Measurements from ENCODE around the gene ATP1B4.

The ATP1B4 gene

GRCh38 chrX:120361764-120362305 lies at the start of gene ATP1B4:
TSS of gene ATP1B4 (plus strand) at chrX:120362089. CDS start at chrX:120362169, 80 bp downstream.
- Histone ChIP-seq H3K4me1 (ENCODE audit: control insufficient read depth, insufficient read depth, low read length) (no peaks in the 10 kb centered on the region), H3K9me3 (ENCODE audit: control insufficient read depth in 2 of 2, low read length in 2 of 2) (no peaks in the 10 kb centered on the region), H3K4me3 (ENCODE audit: low read length in 2 of 2) (no peak within 1 kb of the TSS), H3K27me3 (ENCODE audit: control insufficient read depth in 1 of 2, insufficient read depth in 2 of 2, low read length in 2 of 2) (peaks cover 0 to 19% of the 10 kb centered on the region in 2 donors), H3K9ac (ENCODE audit: low read length in 2 of 2) (no peak within 1 kb of the TSS), H3K36me3 (ENCODE audit: control insufficient read depth in 2 of 2, insufficient read depth in 2 of 2, low read length in 2 of 2) (no peaks in the 10 kb centered on the region), H3K27ac (ENCODE audit: low read length) (no peak within 1 kb of the TSS)

- Histone ChIP-seq H3K27me3 (ENCODE audit: control insufficient read depth in 1 of 2, insufficient read depth in 2 of 2, low read length in 2 of 2) (peaks cover 14 to 46% of the 10 kb centered on the region in 2 donors), H3K27ac (ENCODE audit: low read length) (no peak overlapping the region), H3K36me3 (ENCODE audit: control insufficient read depth in 2 of 2, insufficient read depth in 2 of 2, low read length in 2 of 2) (no peaks in the 10 kb centered on the region), H3K4me3 (ENCODE audit: low read length in 2 of 2) (no peak overlapping the region), H3K9me3 (ENCODE audit: control insufficient read depth in 2 of 2, low read length in 2 of 2) (no peaks in the 10 kb centered on the region), H3K9ac (ENCODE audit: low read length in 2 of 2) (no peak overlapping the region), H3K4me1 (ENCODE audit: control insufficient read depth, insufficient read depth, low read length) (peaks cover 6% of the 10 kb centered on the region)
Observed at GRCh38 chrX:120315776-120316175, 46.1 kb upstream of the ATP1B4 start.

GRCh38 chrX:120316587-120317283 lies 45.2 kb upstream of the ATP1B4 start:
- Histone ChIP-seq H3K9me3 (ENCODE audit: control insufficient read depth in 2 of 2, low read length in 2 of 2) (no peaks in the 10 kb centered on the region), H3K4me1 (ENCODE audit: control insufficient read depth, insufficient read depth, low read length) (peaks cover under 1% of the 10 kb centered on the region), H3K27me3 (ENCODE audit: control insufficient read depth in 1 of 2, insufficient read depth in 2 of 2, low read length in 2 of 2) (peaks cover 7 to 42% of the 10 kb centered on the region in 2 donors), H3K36me3 (ENCODE audit: control insufficient read depth in 2 of 2, insufficient read depth in 2 of 2, low read length in 2 of 2) (no peaks in the 10 kb centered on the region), H3K9ac (ENCODE audit: low read length in 2 of 2) (no peak overlapping the region), H3K4me3 (ENCODE audit: low read length in 2 of 2) (no peak overlapping the region), H3K27ac (ENCODE audit: low read length) (no peak overlapping the region)

GRCh38 chrX:120318411-120318810 lies 43.5 kb upstream of the ATP1B4 start:
- Histone ChIP-seq H3K27ac (ENCODE audit: low read length) (no peak overlapping the region), H3K36me3 (ENCODE audit: control insufficient read depth in 2 of 2, insufficient read depth in 2 of 2, low read length in 2 of 2) (no peaks in the 10 kb centered on the region), H3K4me3 (ENCODE audit: low read length in 2 of 2) (no peak overlapping the region), H3K27me3 (ENCODE audit: control insufficient read depth in 1 of 2, insufficient read depth in 2 of 2, low read length in 2 of 2) (peaks cover 0 to 33% of the 10 kb centered on the region in 2 donors), H3K9ac (ENCODE audit: low read length in 2 of 2) (no peak overlapping the region), H3K9me3 (ENCODE audit: control insufficient read depth in 2 of 2, low read length in 2 of 2) (no peaks in the 10 kb centered on the region), H3K4me1 (ENCODE audit: control insufficient read depth, insufficient read depth, low read length) (no peaks in the 10 kb centered on the region)

GRCh38 chrX:120321520-120322281 lies 40.2 kb upstream of the ATP1B4 start:
- Histone ChIP-seq H3K4me1 (ENCODE audit: control insufficient read depth, insufficient read depth, low read length) (no peaks in the 10 kb centered on the region), H3K9me3 (ENCODE audit: control insufficient read depth in 2 of 2, low read length in 2 of 2) (no peaks in the 10 kb centered on the region), H3K27me3 (ENCODE audit: control insufficient read depth in 1 of 2, insufficient read depth in 2 of 2, low read length in 2 of 2) (peaks cover 0 to 19% of the 10 kb centered on the region in 2 donors), H3K9ac (ENCODE audit: low read length in 2 of 2) (no peak overlapping the region), H3K36me3 (ENCODE audit: control insufficient read depth in 2 of 2, insufficient read depth in 2 of 2, low read length in 2 of 2) (no peaks in the 10 kb centered on the region), H3K27ac (ENCODE audit: low read length) (no peak overlapping the region), H3K4me3 (ENCODE audit: low read length in 2 of 2) (no peak overlapping the region)

- Histone ChIP-seq H3K36me3 (ENCODE audit: control insufficient read depth in 2 of 2, insufficient read depth in 2 of 2, low read length in 2 of 2) (no peaks in the 10 kb centered on the region), H3K9me3 (ENCODE audit: control insufficient read depth in 2 of 2, low read length in 2 of 2) (no peaks in the 10 kb centered on the region), H3K9ac (ENCODE audit: low read length in 2 of 2) (no peak overlapping the region), H3K4me1 (ENCODE audit: control insufficient read depth, insufficient read depth, low read length) (no peaks in the 10 kb centered on the region), H3K27me3 (ENCODE audit: control insufficient read depth in 1 of 2, insufficient read depth in 2 of 2, low read length in 2 of 2) (peaks cover 0 to 7% of the 10 kb centered on the region in 2 donors), H3K4me3 (ENCODE audit: low read length in 2 of 2) (no peak overlapping the region), H3K27ac (ENCODE audit: low read length) (no peak overlapping the region)
Observed at GRCh38 chrX:120331116-120331515, 30.8 kb upstream of the ATP1B4 start.

- H3K4me3 ChIP-seq (ENCODE audit: low read length in 2 of 2) = no peak overlapping the region
- H3K27ac ChIP-seq (ENCODE audit: low read length) = no peak overlapping the region
- no peaks in the 10 kb centered on the region for H3K4me1 ChIP-seq (ENCODE audit: control insufficient read depth, insufficient read depth, low read length)
- peaks cover 0 to 7% of the 10 kb centered on the region in 2 donors for H3K27me3 ChIP-seq (ENCODE audit: control insufficient read depth in 1 of 2, insufficient read depth in 2 of 2, low read length in 2 of 2)
- no peaks in the 10 kb centered on the region for H3K36me3 ChIP-seq (ENCODE audit: control insufficient read depth in 2 of 2, insufficient read depth in 2 of 2, low read length in 2 of 2)
- peaks cover 0 to 5% of the 10 kb centered on the region in 2 donors for H3K9me3 ChIP-seq (ENCODE audit: control insufficient read depth in 2 of 2, low read length in 2 of 2)
- no peak overlapping the region for H3K9ac ChIP-seq (ENCODE audit: low read length in 2 of 2)
Observed at GRCh38 chrX:120332394-120332793, 29.5 kb upstream of the ATP1B4 start.

- Histone ChIP-seq H3K27ac (ENCODE audit: low read length) (no peak overlapping the region), H3K4me3 (ENCODE audit: low read length in 2 of 2) (no peak overlapping the region), H3K9ac (ENCODE audit: low read length in 2 of 2) (no peak overlapping the region), H3K4me1 (ENCODE audit: control insufficient read depth, insufficient read depth, low read length) (no peaks in the 10 kb centered on the region), H3K36me3 (ENCODE audit: control insufficient read depth in 2 of 2, insufficient read depth in 2 of 2, low read length in 2 of 2) (no peaks in the 10 kb centered on the region), H3K27me3 (ENCODE audit: control insufficient read depth in 1 of 2, insufficient read depth in 2 of 2, low read length in 2 of 2) (peaks cover 0 to 7% of the 10 kb centered on the region in 2 donors), H3K9me3 (ENCODE audit: control insufficient read depth in 2 of 2, low read length in 2 of 2) (peaks cover 0 to 5% of the 10 kb centered on the region in 2 donors)
Observed at GRCh38 chrX:120334151-120334550, 27.7 kb upstream of the ATP1B4 start.

GRCh38 chrX:120334603-120335002 lies 27.3 kb upstream of the ATP1B4 start:
- Histone ChIP-seq H3K27ac (ENCODE audit: low read length) (no peak overlapping the region), H3K27me3 (ENCODE audit: control insufficient read depth in 1 of 2, insufficient read depth in 2 of 2, low read length in 2 of 2) (peaks cover 0 to 7% of the 10 kb centered on the region in 2 donors), H3K36me3 (ENCODE audit: control insufficient read depth in 2 of 2, insufficient read depth in 2 of 2, low read length in 2 of 2) (no peaks in the 10 kb centered on the region), H3K9ac (ENCODE audit: low read length in 2 of 2) (no peak overlapping the region), H3K4me1 (ENCODE audit: control insufficient read depth, insufficient read depth, low read length) (no peaks in the 10 kb centered on the region), H3K9me3 (ENCODE audit: control insufficient read depth in 2 of 2, low read length in 2 of 2) (peaks cover 0 to 7% of the 10 kb centered on the region in 2 donors), H3K4me3 (ENCODE audit: low read length in 2 of 2) (no peak overlapping the region)

GRCh38 chrX:120335289-120335688 lies 26.6 kb upstream of the ATP1B4 start:
- H3K27ac ChIP-seq (ENCODE audit: low read length) = no peak overlapping the region
- H3K27me3 ChIP-seq (ENCODE audit: control insufficient read depth in 1 of 2, insufficient read depth in 2 of 2, low read length in 2 of 2) = peaks cover 0 to 5% of the 10 kb centered on the region in 2 donors
- peaks cover 0 to 7% of the 10 kb centered on the region in 2 donors for H3K9me3 ChIP-seq (ENCODE audit: control insufficient read depth in 2 of 2, low read length in 2 of 2)
- H3K9ac ChIP-seq (ENCODE audit: low read length in 2 of 2) = no peak overlapping the region
- H3K36me3 ChIP-seq (ENCODE audit: control insufficient read depth in 2 of 2, insufficient read depth in 2 of 2, low read length in 2 of 2) = no peaks in the 10 kb centered on the region
- no peak overlapping the region for H3K4me3 ChIP-seq (ENCODE audit: low read length in 2 of 2)
- H3K4me1 ChIP-seq (ENCODE audit: control insufficient read depth, insufficient read depth, low read length) = no peaks in the 10 kb centered on the region
